ENCODE results near the gene TGFBR2. TPM values are rescaled to one million over a fixed set of nuclear protein-coding genes. Genes with fewer than 3 reads are reported as not detected.

The TGFBR2 gene
- total RNA-seq, 1 donor from 2014 or later: 39.9 TPM

- H3K9me3 ChIP-seq (ENCODE audit: insufficient read depth, low read depth, low read length): no peaks in the 10 kb centered on the region
- H3K4me1 ChIP-seq (ENCODE audit: insufficient read depth, low read length): peaks cover 40% of the 10 kb centered on the region
- no peak overlapping the region for H2AFZ ChIP-seq (ENCODE audit: low read depth, low read length)
- DNase-seq (ENCODE audit: low read depth) (peak; percentile 90), FAIRE-seq (peak; percentile 83)
- no peaks in the 10 kb centered on the region for H3K9me3 Mint-ChIP-seq (ENCODE audit: unreplicated experiment)
- H3K27me3 ChIP-seq (ENCODE audit: insufficient read depth, low read length): no peaks in the 10 kb centered on the region
- peak overlapping the region; percentile 85 for H3K27ac ChIP-seq (ENCODE audit: low read depth, low read length)
- peaks cover 3% of the 10 kb centered on the region for H3K36me3 Mint-ChIP-seq (ENCODE audit: low read depth, unreplicated experiment)
- H3K4me3 Mint-ChIP-seq (ENCODE audit: unreplicated experiment): no peak overlapping the region
- H3K27ac Mint-ChIP-seq (ENCODE audit: unreplicated experiment): peak overlapping the region; percentile 48
- TF ChIP-seq CTCF (IDR thresholded peaks at IDR 0.05; ENCODE audit: insufficient read depth, low read depth, low read length): no peak
- no peak for TF ChIP-seq EZH2 (IDR thresholded peaks at IDR 0.05; ENCODE audit: insufficient read depth, low read length)
- H4K20me1 ChIP-seq (ENCODE audit: insufficient read depth, low read length): peaks cover 18% of the 10 kb centered on the region
- H3K79me2 ChIP-seq (ENCODE audit: insufficient read depth, low read length): peaks cover 90% of the 10 kb centered on the region
- no peaks in the 10 kb centered on the region for H3K27me3 Mint-ChIP-seq (ENCODE audit: low read depth, unreplicated experiment)
- peak overlapping the region; percentile 64 for H3K9ac ChIP-seq (ENCODE audit: low read length)
- H3K4me1 Mint-ChIP-seq (ENCODE audit: low read depth, unreplicated experiment): peaks cover 37% of the 10 kb centered on the region
- H3K36me3 ChIP-seq (ENCODE audit: insufficient read depth, low read length): peaks cover 15% of the 10 kb centered on the region
- no peak overlapping the region for H3K4me3 ChIP-seq (ENCODE audit: insufficient read depth, low read depth, low read length)
- peak overlapping the region; percentile 56 for H3K4me2 ChIP-seq (ENCODE audit: low read length)
Observed at GRCh38 chr3:30625541-30626438, 19.4 kb downstream of the TGFBR2 start.

DNA sequence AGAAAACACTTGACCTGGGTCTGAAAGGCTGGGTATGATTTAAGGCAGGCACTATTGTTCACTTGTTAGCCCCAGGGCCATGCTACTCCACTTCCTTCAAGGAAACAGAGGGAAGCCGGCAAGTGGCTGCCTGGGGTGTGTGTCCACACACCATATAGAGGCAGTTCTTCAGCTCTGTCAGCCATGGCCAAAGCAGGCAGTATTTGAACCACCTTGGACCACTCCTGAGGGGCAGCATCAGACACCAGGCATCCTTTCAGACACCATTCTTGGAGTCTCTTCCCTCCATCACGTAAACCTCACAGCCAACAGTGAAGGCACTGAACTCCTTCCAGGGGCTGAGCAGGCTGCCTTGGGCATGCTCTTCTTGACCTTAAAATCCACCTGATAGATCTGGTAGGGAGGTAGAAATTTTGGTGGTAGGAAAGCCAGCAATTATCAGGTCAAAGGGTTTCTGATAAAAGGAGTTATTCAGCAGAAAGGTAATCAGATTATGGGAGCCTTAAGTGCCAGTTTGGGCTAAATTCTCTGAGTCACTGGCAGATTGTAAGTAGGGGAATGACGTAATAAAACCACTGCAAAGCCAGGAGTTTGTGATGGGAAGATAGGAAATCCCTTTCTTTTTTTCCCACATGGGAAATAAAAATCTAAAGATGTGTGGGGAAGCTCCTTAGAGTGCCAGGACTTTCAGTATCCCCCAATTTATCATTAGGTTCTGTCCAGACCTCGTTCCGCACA, 20.2 kb downstream of the TGFBR2 start:
- peak; percentile 75 for FAIRE-seq
- Mint-ChIP-seq H3K36me3 (ENCODE audit: low read depth, unreplicated experiment) (peaks cover 5% of the 10 kb centered on the region), H3K4me3 (ENCODE audit: unreplicated experiment) (no peak overlapping the region), H3K9me3 (ENCODE audit: unreplicated experiment) (no peaks in the 10 kb centered on the region), H3K27ac (ENCODE audit: unreplicated experiment) (peak overlapping the region; percentile 48), H3K27me3 (ENCODE audit: low read depth, unreplicated experiment) (no peaks in the 10 kb centered on the region), H3K4me1 (ENCODE audit: low read depth, unreplicated experiment) (peaks cover 36% of the 10 kb centered on the region)
- peak; percentile 85 for DNase-seq (ENCODE audit: low read depth)
- Histone ChIP-seq H3K27me3 (ENCODE audit: insufficient read depth, low read length) (no peaks in the 10 kb centered on the region), H3K4me2 (ENCODE audit: low read length) (peak overlapping the region; percentile 56), H3K27ac (ENCODE audit: low read depth, low read length) (peak overlapping the region; percentile 85), H4K20me1 (ENCODE audit: insufficient read depth, low read length) (peaks cover 17% of the 10 kb centered on the region), H3K4me1 (ENCODE audit: insufficient read depth, low read length) (peaks cover 45% of the 10 kb centered on the region), H2AFZ (ENCODE audit: low read depth, low read length) (no peak overlapping the region), H3K9ac (ENCODE audit: low read length) (peak overlapping the region; percentile 64), H3K9me3 (ENCODE audit: insufficient read depth, low read depth, low read length) (no peaks in the 10 kb centered on the region), H3K36me3 (ENCODE audit: insufficient read depth, low read length) (peaks cover 15% of the 10 kb centered on the region), H3K4me3 (ENCODE audit: insufficient read depth, low read depth, low read length) (no peak overlapping the region), H3K79me2 (ENCODE audit: insufficient read depth, low read length) (peaks cover 90% of the 10 kb centered on the region)
- no peak for TF ChIP-seq CTCF (IDR thresholded peaks at IDR 0.05; ENCODE audit: insufficient read depth, low read depth, low read length)
- no peak for TF ChIP-seq EZH2 (IDR thresholded peaks at IDR 0.05; ENCODE audit: insufficient read depth, low read length)
